HL-60 (cell line): ENCODE results near the gene SLC18B1.

Experiments used
- DNase-seq, 2 experiments: peaks; one replicate each; pipeline ENCODE4 v3.0.0-alpha.2; 2010 to 2020; ENCODE audit warnings: low read depth in 1 of 2, low spot score in 1 of 2
- H3K27ac ChIP-seq: fragments of 250-450 bp; sonication (Bioruptor Pico); replicated peaks from 2 replicates; pipeline ENCODE4 v1.5.1; 2020; ENCODE audit warnings: mild to moderate bottlenecking, moderate library complexity
- H3K27me3 ChIP-seq: fragments of 250-450 bp; sonication (Bioruptor Pico); 2 replicates; pipeline ENCODE4 v1.5.1; 2021; ENCODE audit warnings: mild to moderate bottlenecking, moderate library complexity; ENCODE audit not compliant: insufficient read depth, poor library complexity, severe bottlenecking
- H3K4me3 ChIP-seq: replicated peaks from 2 replicates; pipeline ENCODE4 v1.5.1; 2011; ENCODE audit warnings: mild to moderate bottlenecking, control low read depth, low read length; ENCODE audit not compliant: insufficient read depth
- GABPA ChIP-seq: IDR thresholded peaks from 2 replicates; pipeline ENCODE4 v1.6.1; 2012; ENCODE audit warnings: low read depth
- POLR2AphosphoS5 ChIP-seq: IDR thresholded peaks from 2 replicates; pipeline ENCODE4 v1.6.1; 2012; ENCODE audit warnings: low read depth
- SPI1 ChIP-seq: IDR thresholded peaks from 2 replicates; pipeline ENCODE4 v1.6.1; 2012; ENCODE audit warnings: low read depth, mild to moderate bottlenecking, borderline replicate concordance
- TF ChIP-seq, protein P1 (sequence below): IDR thresholded peaks from one replicate; pipeline ENCODE4 v1.5.1; 2011; ENCODE audit warnings: low read length, control low read depth, inconsistent platforms; ENCODE audit not compliant: insufficient read depth
- TF ChIP-seq, protein P2 (sequence below): IDR thresholded peaks from 2 replicates; pipeline ENCODE4 v1.6.1; 2012; ENCODE audit warnings: low read depth; ENCODE audit not compliant: insufficient replicate concordance

The SLC18B1 gene

DNA sequence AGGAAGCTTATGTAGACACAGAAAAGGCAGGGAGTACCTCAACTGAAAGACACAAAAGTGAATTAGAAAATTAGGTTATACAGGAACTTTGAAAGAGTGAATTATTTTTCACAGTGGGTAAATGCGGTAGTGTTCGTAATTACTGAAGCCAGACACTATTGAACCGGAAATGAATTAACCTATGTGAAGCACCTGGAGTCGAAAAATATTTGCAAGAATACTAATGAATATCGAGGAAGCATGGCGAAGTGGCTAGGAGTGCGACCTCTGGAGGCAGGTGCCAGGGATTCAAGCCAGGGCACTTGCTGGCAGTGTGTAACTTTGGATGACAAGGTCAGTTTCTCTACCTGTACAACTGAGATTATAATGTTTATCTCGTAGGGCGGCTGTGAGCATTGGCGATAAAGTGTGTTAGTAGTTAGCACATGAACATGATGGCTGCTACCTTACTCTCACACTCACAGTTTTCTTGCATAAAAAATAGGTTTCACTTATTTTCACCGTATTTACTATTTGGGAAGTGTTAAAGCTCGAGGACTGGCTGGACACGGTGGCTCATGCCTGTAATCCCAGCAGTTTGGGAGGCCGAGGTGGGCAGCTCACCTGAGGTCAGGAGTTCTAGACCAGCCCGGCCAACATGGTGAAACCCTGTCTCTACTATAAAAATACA lies 567 bp upstream of the SLC18B1 start:
- Histone ChIP-seq H3K4me3 (peak overlapping the region; percentile 44), H3K27ac (no peak overlapping the region), H3K27me3 (peaks cover 4% of the 10 kb centered on the region)
- TF ChIP-seq, protein P1, sequence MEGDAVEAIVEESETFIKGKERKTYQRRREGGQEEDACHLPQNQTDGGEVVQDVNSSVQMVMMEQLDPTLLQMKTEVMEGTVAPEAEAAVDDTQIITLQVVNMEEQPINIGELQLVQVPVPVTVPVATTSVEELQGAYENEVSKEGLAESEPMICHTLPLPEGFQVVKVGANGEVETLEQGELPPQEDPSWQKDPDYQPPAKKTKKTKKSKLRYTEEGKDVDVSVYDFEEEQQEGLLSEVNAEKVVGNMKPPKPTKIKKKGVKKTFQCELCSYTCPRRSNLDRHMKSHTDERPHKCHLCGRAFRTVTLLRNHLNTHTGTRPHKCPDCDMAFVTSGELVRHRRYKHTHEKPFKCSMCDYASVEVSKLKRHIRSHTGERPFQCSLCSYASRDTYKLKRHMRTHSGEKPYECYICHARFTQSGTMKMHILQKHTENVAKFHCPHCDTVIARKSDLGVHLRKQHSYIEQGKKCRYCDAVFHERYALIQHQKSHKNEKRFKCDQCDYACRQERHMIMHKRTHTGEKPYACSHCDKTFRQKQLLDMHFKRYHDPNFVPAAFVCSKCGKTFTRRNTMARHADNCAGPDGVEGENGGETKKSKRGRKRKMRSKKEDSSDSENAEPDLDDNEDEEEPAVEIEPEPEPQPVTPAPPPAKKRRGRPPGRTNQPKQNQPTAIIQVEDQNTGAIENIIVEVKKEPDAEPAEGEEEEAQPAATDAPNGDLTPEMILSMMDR, result peak; percentile 81
- TF ChIP-seq GABPA, result no peak
- TF ChIP-seq SPI1, result no peak
- peak in 1 of 2 experiments; percentile 55 for DNase-seq

DNA sequence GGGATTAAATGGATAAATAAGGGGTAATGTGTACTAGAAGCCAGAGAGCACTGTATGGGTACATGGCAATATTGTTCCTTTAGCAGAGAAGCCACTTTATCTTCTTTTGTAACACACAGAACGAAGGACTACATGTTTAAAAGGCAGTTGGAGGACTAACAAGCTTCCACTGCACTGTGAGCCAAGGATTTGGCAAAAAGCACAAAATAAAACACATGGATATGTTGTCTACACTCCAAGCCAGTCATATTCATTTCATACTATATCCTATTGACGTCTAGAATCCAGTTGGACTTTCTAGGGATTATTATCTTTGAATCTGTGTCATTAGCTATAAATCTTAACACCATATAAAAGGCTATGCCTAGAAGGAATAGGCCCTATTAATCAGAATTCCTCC lies 3.0 kb downstream of the SLC18B1 start:
- no peak overlapping the region for H3K27ac ChIP-seq
- no peak for TF ChIP-seq GABPA
- TF ChIP-seq, protein P1, result no peak
- TF ChIP-seq, protein P2, sequence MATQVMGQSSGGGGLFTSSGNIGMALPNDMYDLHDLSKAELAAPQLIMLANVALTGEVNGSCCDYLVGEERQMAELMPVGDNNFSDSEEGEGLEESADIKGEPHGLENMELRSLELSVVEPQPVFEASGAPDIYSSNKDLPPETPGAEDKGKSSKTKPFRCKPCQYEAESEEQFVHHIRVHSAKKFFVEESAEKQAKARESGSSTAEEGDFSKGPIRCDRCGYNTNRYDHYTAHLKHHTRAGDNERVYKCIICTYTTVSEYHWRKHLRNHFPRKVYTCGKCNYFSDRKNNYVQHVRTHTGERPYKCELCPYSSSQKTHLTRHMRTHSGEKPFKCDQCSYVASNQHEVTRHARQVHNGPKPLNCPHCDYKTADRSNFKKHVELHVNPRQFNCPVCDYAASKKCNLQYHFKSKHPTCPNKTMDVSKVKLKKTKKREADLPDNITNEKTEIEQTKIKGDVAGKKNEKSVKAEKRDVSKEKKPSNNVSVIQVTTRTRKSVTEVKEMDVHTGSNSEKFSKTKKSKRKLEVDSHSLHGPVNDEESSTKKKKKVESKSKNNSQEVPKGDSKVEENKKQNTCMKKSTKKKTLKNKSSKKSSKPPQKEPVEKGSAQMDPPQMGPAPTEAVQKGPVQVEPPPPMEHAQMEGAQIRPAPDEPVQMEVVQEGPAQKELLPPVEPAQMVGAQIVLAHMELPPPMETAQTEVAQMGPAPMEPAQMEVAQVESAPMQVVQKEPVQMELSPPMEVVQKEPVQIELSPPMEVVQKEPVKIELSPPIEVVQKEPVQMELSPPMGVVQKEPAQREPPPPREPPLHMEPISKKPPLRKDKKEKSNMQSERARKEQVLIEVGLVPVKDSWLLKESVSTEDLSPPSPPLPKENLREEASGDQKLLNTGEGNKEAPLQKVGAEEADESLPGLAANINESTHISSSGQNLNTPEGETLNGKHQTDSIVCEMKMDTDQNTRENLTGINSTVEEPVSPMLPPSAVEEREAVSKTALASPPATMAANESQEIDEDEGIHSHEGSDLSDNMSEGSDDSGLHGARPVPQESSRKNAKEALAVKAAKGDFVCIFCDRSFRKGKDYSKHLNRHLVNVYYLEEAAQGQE, result no peak
- TF ChIP-seq SPI1, result no peak
- no peak for TF ChIP-seq POLR2AphosphoS5
- H3K4me3 ChIP-seq, result no peak overlapping the region
- H3K27me3 ChIP-seq, result peaks cover 4% of the 10 kb centered on the region
- DNase-seq, result no peak

DNA sequence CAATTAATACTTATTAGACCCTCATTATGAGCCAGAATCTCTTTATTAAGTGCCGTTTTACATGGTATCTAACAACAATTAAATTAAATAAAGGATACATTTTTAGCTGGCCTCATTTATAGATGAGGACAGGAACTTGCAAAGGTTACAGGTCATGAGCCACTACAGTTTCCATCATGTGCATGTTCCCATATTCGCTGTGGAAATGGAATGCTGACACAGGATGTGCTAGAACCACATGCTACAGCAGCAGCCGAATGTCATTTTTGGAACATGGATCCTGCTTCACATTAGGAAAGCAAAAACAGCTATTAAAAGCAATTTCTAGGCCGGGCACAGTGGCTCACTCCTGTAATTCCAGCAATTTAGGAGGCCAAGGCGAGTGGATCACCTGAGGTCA lies 5.9 kb downstream of the SLC18B1 start:
- TF ChIP-seq, protein P1, result no peak
- TF ChIP-seq GABPA (no peak), SPI1 (no peak), POLR2AphosphoS5 (no peak)
- TF ChIP-seq, protein P2, result no peak
- H3K4me3 ChIP-seq, result no peak overlapping the region
- no peak for DNase-seq
- H3K27me3 ChIP-seq, result no peaks in the 10 kb centered on the region
- no peak overlapping the region for H3K27ac ChIP-seq

DNA sequence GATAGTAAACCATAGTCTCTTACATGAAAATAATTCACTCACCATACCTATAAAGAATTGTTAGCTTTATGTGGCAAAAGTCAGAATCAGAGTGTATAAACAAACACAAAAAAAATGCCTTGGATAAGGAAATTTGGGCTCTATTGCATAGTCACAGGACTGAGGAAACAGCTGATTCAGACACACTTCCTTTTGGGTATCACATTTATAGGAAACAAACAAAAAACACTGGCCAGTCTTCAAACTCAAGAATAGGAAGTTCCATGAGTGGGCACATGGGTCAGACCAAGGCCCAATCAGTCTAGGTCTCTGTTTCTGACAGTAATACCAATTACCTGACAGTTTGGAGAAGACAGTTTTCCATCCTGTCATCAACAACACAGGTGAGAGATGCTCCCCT lies 8.0 kb downstream of the SLC18B1 start:
- no peak for DNase-seq
- TF ChIP-seq SPI1, result no peak
- TF ChIP-seq GABPA, result no peak
- TF ChIP-seq POLR2AphosphoS5, result no peak
- TF ChIP-seq, protein P1, result no peak
- TF ChIP-seq, protein P2, result no peak
- H3K4me3 ChIP-seq, result no peak overlapping the region
- no peak overlapping the region for H3K27ac ChIP-seq
- H3K27me3 ChIP-seq, result peaks cover under 1% of the 10 kb centered on the region
